Measurements from ENCODE around the gene ACBD6. TPM values are rescaled to one million over a fixed set of nuclear protein-coding genes. Genes with fewer than 3 reads are reported as not detected.

Gene ACBD6
- total RNA-seq, 1 experiment from 2014 or later, result 74.7 TPM

DNA sequence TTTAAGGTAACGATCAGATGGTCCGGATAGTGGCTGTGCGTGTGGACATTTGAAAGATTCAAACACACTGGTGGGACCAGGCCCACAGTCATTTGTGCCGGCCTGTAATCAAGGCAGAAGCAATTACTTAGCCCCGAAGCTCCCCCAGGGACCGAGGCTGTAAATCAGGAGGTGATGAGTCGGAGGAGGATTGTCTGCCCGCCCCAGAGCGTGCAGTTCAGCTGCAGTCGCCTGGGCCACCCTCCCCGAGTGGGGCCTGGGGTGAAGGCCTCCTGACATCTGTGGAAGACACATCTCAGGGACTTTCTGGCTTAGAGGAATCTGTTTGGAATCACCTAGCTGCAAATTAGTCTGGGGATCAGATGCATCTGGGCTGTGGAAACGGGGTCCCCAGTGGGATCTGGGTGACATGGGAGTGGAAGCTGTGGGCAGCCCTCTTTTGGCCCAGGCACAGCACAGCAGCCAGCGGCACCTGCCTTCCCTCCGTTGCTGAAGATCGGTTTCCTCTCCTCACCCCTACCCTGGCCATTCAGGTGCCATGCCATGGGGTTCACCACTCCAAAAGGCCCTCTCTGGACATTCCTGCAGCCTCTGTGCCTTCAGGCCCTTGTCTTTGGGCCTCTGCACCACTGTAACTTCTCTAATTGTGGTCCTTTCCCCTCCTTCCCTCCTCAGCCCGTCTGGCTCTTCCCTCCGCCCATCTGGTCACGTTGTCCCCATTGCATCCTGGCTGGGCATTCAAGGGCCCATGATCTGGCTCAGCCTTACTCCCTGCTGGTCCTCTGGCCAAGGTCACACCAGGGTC lies 246.6 kb downstream of the ACBD6 start:
- Histone ChIP-seq H3K4me3 (ENCODE audit: low read depth, low read length) (no peak overlapping the region), H3K4me1 (no peaks in the 10 kb centered on the region), H3K27me3 (replicated peaks; ENCODE audit: control insufficient read depth, insufficient read depth, low read length) (no peaks in the 10 kb centered on the region), H3K9me3 (no peaks in the 10 kb centered on the region), H3K36me3 (ENCODE audit: control insufficient read depth, insufficient read depth, low read length) (no peaks in the 10 kb centered on the region)
- H3K9me3 Mint-ChIP-seq (ENCODE audit: unreplicated experiment), result no peaks in the 10 kb centered on the region
- no peaks in the 10 kb centered on the region for H3K36me3 Mint-ChIP-seq (ENCODE audit: insufficient read depth, unreplicated experiment)
- intact Hi-C loops (cut with micrococcal nuclease; ENCODE audit: unreplicated experiment), result no loop called here
- DNase-seq, result no peak
- H3K27me3 Mint-ChIP-seq (ENCODE audit: insufficient read depth, unreplicated experiment), result no peaks in the 10 kb centered on the region
- no peak overlapping the region for H3K27ac Mint-ChIP-seq (ENCODE audit: unreplicated experiment)
- no peak overlapping the region for H3K4me3 Mint-ChIP-seq (ENCODE audit: unreplicated experiment)
- ChIA-PET CTCF (interaction anchor here (0.6 kb wide), 1 partner anchor 75 kb away, joined by 3 read pairs; no protein-coding TSS in a partner anchor), POLR2A (no interaction called here)
- TF ChIP-seq, protein P1, sequence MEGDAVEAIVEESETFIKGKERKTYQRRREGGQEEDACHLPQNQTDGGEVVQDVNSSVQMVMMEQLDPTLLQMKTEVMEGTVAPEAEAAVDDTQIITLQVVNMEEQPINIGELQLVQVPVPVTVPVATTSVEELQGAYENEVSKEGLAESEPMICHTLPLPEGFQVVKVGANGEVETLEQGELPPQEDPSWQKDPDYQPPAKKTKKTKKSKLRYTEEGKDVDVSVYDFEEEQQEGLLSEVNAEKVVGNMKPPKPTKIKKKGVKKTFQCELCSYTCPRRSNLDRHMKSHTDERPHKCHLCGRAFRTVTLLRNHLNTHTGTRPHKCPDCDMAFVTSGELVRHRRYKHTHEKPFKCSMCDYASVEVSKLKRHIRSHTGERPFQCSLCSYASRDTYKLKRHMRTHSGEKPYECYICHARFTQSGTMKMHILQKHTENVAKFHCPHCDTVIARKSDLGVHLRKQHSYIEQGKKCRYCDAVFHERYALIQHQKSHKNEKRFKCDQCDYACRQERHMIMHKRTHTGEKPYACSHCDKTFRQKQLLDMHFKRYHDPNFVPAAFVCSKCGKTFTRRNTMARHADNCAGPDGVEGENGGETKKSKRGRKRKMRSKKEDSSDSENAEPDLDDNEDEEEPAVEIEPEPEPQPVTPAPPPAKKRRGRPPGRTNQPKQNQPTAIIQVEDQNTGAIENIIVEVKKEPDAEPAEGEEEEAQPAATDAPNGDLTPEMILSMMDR (IDR thresholded peaks at IDR 0.05; ENCODE audit: insufficient read depth in 1 of 2, low read depth in 1 of 2, low read length in 1 of 2, severe bottlenecking in 1 of 2, unreplicated experiment in 1 of 2), result no peak
- BruUV-seq (replicated peaks), result no TSS peak
- H3K4me1 Mint-ChIP-seq (ENCODE audit: low read depth, unreplicated experiment), result no peaks in the 10 kb centered on the region

DNA sequence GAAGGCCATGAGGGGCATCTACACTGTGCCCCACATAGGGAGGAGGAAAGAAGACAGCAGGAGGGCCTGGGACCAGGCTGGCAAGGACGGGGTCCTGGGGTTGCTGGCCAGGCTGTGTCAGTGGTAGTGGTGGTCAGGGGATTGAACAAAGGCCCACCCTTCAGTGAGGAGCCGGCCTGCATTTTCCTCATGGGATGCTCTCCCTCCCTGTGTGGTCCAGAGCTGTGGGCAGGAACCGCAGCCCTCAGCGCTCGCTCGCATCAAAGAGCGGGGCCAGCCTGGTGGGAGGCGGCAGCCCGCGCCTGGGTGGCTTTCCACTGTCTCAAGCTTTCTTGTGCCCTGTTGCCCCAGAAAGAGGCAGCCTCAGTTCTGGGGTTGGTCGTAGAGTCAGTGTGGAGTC lies 247.5 kb downstream of the ACBD6 start:
- ChIA-PET CTCF (interaction anchor here (0.6 kb wide), 2 partner anchors 75 to 110 kb away, joined by 3 read pairs; no protein-coding TSS in a partner anchor), POLR2A (no interaction called here)
- DNase-seq, result no peak
- Mint-ChIP-seq H3K9me3 (ENCODE audit: unreplicated experiment) (no peaks in the 10 kb centered on the region), H3K4me3 (ENCODE audit: unreplicated experiment) (no peak overlapping the region), H3K27ac (ENCODE audit: unreplicated experiment) (no peak overlapping the region), H3K27me3 (ENCODE audit: insufficient read depth, unreplicated experiment) (no peaks in the 10 kb centered on the region), H3K36me3 (ENCODE audit: insufficient read depth, unreplicated experiment) (no peaks in the 10 kb centered on the region), H3K4me1 (ENCODE audit: low read depth, unreplicated experiment) (no peaks in the 10 kb centered on the region)
- no peaks in the 10 kb centered on the region for H3K36me3 ChIP-seq (ENCODE audit: control insufficient read depth, insufficient read depth, low read length)
- no peaks in the 10 kb centered on the region for H3K4me1 ChIP-seq
- no peaks in the 10 kb centered on the region for H3K9me3 ChIP-seq
- intact Hi-C loops (cut with micrococcal nuclease; ENCODE audit: unreplicated experiment), result no loop called here
- BruUV-seq (replicated peaks), result no TSS peak
- TF ChIP-seq, protein P1 (IDR thresholded peaks at IDR 0.05; ENCODE audit: insufficient read depth in 1 of 2, low read depth in 1 of 2, low read length in 1 of 2, severe bottlenecking in 1 of 2, unreplicated experiment in 1 of 2), result no peak
- H3K4me3 ChIP-seq (ENCODE audit: low read depth, low read length), result no peak overlapping the region
- no peaks in the 10 kb centered on the region for H3K27me3 ChIP-seq (replicated peaks; ENCODE audit: control insufficient read depth, insufficient read depth, low read length)

DNA sequence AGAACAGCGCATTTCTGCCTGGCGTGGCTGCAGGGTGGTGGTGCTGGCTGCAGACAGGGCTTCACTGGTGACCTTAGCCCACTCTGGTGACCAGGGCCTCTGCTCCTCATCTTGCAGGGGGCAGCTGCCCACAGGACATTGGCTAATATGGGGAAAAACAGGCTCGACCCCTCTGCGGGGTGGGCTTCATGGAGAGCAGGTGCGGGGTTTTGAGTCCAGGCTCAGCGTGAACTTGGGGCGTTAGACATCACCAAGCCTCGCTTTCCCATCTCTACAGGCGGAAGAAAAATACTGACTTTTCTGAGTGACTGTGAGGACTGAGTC lies 247.9 kb downstream of the ACBD6 start:
- H3K27me3 ChIP-seq (replicated peaks; ENCODE audit: control insufficient read depth, insufficient read depth, low read length), result no peaks in the 10 kb centered on the region
- H3K4me1 ChIP-seq, result no peaks in the 10 kb centered on the region
- no peaks in the 10 kb centered on the region for H3K36me3 ChIP-seq (ENCODE audit: control insufficient read depth, insufficient read depth, low read length)
- H3K4me3 ChIP-seq (ENCODE audit: low read depth, low read length), result no peak overlapping the region
- Mint-ChIP-seq H3K4me3 (ENCODE audit: unreplicated experiment) (no peak overlapping the region), H3K27me3 (ENCODE audit: insufficient read depth, unreplicated experiment) (no peaks in the 10 kb centered on the region), H3K9me3 (ENCODE audit: unreplicated experiment) (no peaks in the 10 kb centered on the region), H3K27ac (ENCODE audit: unreplicated experiment) (no peak overlapping the region), H3K4me1 (ENCODE audit: low read depth, unreplicated experiment) (no peaks in the 10 kb centered on the region), H3K36me3 (ENCODE audit: insufficient read depth, unreplicated experiment) (no peaks in the 10 kb centered on the region)
- ChIA-PET POLR2A (no interaction called here), CTCF (interaction anchor here (0.6 kb wide), 1 partner anchor 110 kb away, joined by 3 read pairs; no protein-coding TSS in a partner anchor)
- no peak for DNase-seq
- H3K9me3 ChIP-seq, result no peaks in the 10 kb centered on the region
- BruUV-seq (replicated peaks), result no TSS peak
- intact Hi-C loops (cut with micrococcal nuclease; ENCODE audit: unreplicated experiment), result no loop called here
- TF ChIP-seq, protein P1 (IDR thresholded peaks at IDR 0.05; ENCODE audit: insufficient read depth in 1 of 2, low read depth in 1 of 2, low read length in 1 of 2, severe bottlenecking in 1 of 2, unreplicated experiment in 1 of 2), result no peak

All from Caco-2 (cell line).